WI38 (cell line): Measurements from ENCODE around the gene ZNF783.
A peak's percentile ranks its signal among the peaks of the same experiment; 100 is the strongest.

ENCODE experiments used
- H3K4me3 ChIP-seq: 2 replicates; pipeline ENCODE4 v1.5.1; 2011; ENCODE audit warnings: low read depth, mild to moderate bottlenecking, control low read depth, low read length
- CTCF ChIP-seq: IDR thresholded peaks from 2 replicates; pipeline ENCODE4 v1.5.1; 2012; ENCODE audit warnings: low read depth, mild to moderate bottlenecking, control low read depth, low read length

The ZNF783 gene

GRCh38 chr7:149302865-149303264 lies 40.9 kb downstream of the ZNF783 start:
- no peak for TF ChIP-seq CTCF
- H3K4me3 ChIP-seq = no peak overlapping the region

- TF ChIP-seq CTCF = no peak
- no peak overlapping the region for H3K4me3 ChIP-seq
Observed at GRCh38 chr7:149304006-149304405, 42.0 kb downstream of the ZNF783 start.

- no peak for TF ChIP-seq CTCF
- H3K4me3 ChIP-seq = no peak overlapping the region
Observed at GRCh38 chr7:149306854-149307253, 44.9 kb downstream of the ZNF783 start.

- TF ChIP-seq CTCF = no peak
- H3K4me3 ChIP-seq = no peak overlapping the region
Observed at GRCh38 chr7:149307775-149308501, 45.9 kb downstream of the ZNF783 start.

- no peak overlapping the region for H3K4me3 ChIP-seq
- peak; percentile 60; the same call in 1 of the 2 replicates for TF ChIP-seq CTCF
Observed at GRCh38 chr7:149310113-149310836, 48.3 kb downstream of the ZNF783 start.

GRCh38 chr7:149310990-149311573 lies 49.1 kb downstream of the ZNF783 start:
- no peak overlapping the region for H3K4me3 ChIP-seq
- no peak for TF ChIP-seq CTCF

- H3K4me3 ChIP-seq = no peak overlapping the region
- no peak for TF ChIP-seq CTCF
Observed at GRCh38 chr7:149313981-149314380, 52.0 kb downstream of the ZNF783 start.
